ENCODE measurements around the gene CLIC4.

DNA sequence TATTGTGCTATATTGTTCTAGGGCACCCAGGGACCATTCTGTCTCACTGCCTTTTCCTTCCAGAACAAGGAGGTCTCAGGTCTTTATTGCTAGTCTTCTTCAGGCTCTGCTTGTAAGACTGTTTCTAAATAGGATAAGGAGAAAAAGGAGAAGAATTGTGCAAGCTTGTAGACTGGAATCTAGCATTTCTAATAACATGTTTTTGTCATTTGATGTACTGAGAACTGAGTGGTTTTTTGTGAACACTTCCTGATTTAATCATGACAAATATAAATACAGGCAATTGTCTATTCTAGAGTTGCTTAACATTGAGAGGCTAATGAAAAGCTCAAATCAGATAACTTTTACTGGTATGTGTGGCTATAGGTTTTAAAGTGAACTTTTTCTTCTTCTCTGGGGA lies 77.6 kb downstream of the CLIC4 start:
- no peak for TF ChIP-seq CTCF (conservative IDR thresholded peaks at IDR 0.05; ENCODE audit: low read length)
- no peak for TF ChIP-seq EZH2phosphoT487 (IDR thresholded peaks at IDR 0.05; ENCODE audit: borderline replicate concordance)
